CD4-positive, alpha-beta T cell treated with Interleukin-6 at 100 ng/mL for 8 hours (primary cell): Measurements from ENCODE around the gene MMAB.

Experiments
- DNase-seq: peaks from one replicate; pipeline ENCODE4 v3.0.0-alpha.2; 2020; ENCODE audit warnings: mixed read lengths, low spot score

MMAB gene

DNA sequence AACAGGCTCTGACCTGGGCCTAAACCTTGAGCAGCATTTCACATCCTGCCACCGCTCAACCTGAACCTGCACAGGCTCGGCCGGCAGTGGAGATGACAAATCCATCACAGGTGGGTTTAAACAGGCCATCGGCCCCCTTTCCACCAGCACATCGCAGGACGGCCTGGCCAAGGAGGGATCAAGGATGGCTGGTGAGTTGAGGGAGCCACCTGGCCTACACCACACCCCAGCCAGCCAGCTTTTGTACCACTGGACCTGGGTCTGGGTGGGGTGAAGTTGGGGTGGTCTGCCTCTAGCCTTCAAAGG, 14.2 kb downstream of the MMAB start:
- no peak for DNase-seq

DNA sequence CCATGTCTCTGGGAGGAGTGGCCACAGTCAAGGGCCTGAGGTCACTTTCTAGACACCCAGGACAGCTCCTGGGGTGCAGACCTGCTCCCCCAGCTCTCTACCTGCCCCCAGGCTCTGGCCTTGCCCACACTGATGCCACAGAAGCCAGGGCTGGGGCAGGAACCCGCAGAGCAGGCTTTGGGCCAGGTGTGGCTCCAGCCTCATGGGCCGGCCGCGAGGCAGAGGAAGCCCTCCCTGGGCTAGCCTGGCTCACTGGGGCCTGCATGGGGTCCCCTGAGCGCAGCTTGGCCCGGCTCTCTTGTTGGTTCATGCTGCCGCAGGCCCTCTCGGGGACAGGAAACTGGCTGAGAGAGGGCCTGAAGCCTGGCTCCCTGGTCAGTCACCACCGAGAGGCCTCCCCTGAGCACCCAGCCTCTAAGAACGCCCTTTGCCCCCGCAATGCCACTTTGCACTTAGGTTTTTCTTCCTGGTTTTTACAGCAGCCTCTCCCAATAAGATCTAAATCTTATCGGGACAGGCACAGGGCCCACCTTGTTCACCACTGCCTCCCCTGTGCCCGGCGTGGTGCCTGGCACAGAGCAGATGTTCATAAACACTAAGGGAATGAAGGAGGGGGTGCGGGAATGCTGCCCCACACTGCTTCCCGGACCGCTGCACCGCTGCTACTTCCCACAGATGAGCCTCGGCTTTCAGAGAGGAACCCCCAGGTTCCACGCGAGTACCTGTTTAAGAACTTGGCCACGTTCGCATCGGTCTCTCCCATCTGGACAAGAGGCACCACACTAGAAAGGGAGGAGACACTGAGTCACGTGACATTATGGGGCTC, 14.7 kb downstream of the MMAB start:
- no peak for DNase-seq

DNA sequence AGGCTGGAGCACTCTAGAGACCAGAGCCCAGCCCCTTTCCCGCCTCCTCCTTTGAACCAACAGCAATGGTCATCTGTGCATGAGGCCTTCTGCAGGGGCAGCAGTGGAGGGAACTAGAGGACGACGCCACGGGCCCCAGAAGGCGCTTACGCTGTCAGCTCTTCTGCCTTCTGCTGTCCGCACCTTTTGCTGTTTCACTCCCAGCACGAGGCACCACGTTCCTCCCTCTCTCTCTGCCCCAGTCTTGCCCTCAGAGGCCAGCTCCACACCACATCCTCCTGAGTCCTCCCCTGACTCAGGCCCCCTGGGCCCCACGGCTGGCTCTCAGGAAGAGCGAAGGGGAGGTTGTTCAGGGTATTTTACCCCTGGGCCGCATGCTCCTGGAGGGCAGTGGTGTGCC, 15.5 kb downstream of the MMAB start:
- DNase-seq: no peak

DNA sequence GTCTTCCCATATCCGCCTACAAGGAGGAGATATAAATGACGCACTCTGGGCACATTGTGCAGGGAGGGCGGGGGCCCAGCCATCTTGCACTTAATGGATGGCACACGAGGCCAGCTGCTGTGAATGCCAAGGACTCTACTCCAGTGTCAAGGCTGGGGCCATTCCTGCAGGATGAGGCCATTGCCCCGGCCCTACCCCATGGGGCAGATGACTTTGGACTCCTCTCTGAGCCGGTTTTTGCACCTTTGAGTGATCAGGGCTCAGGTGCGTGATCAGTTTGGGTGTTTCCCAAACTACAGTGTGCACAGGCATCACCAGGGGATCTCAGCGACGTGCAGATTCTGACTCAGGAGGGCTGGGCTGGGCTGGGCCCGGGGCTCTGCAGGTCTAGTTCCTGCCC, 16.1 kb downstream of the MMAB start:
- DNase-seq: no peak

DNA sequence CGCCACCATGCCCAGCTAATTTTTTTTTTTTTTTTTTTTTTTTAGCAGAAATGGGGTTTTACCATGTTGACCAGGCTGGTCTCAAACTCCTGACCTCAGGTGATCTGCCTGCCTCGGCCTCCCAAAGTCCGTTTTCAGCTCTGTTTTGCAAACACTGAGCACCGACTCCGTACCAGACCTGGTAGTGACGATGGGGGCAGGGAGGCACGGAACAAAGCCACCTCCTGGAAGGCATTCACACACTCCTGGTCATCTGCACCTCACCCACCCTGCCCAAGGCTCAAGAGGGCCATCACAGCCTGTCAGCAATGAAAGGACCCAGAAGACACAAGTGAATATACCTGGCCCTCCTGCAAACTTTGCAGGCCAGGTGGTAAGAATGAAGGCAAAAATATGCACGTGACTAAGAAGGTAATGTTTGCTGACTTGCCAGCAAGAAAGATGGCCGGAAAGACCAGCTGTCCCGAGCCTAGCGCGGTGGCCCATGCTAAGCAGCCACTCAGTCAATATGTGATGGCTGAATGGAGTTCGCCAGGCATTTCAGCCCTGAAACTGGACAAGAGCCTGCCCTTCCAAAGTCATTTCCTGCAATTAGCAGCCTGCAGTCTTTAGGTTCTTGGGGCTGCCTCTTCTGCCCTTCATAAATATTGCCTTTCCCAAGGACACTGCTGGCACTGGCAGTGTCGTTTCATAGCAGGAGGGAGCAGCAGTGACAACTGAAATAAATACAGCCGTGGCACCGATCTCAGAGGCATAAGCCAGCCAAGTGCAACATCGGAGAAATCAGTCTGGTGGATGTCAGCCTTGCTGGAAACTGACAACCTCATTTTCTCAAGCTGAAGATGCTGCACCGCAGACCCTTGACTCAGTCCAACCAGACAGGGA, 17.6 kb downstream of the MMAB start:
- DNase-seq: no peak

DNA sequence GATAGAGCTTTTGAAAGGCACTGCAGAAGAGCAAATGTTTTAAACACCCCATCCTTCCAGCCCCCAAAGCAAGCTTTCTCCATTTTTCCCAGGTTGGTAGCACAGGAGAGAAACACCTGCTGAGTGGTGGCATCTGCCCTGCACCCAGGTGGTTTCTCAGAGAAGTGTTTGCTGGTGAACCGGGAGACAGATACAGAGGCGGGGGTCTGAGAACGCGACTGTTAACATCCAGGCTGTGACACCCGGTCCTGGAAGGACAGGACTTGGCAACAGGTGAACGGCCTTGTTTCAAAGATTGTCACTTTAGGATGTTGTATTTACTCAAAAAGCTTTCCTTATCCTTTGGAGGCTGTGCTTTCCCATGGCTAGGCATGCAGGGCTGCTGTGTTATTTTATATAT, 18.5 kb downstream of the MMAB start:
- DNase-seq: no peak

DNA sequence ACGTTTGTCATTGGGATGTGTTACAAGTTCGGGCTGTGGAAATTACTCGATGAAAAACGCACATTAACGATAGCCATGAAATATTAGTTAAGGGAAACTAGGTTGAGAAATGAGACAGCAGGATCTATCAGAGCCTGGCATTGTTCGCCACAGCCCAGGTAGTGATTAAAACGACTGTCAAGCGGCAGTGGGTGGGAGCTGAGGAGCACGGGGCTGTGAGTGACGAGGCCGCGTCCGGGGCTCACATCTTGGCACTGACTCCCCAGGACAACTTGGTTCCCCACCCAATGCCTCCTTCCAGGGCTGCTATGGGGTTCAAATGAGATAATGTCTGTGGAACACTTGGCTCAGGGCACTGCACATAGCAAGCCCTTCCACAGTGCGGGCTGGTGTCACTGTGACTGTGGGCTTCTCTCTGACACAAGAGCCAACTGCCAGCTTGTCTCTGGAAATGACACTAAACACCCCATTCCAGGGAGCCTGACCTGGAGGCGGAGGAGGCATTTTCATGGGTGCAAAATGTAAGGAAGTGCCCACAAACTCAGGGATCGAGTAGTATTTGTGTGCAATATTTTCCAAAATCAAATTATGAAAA, 19.3 kb downstream of the MMAB start:
- no peak for DNase-seq

DNA sequence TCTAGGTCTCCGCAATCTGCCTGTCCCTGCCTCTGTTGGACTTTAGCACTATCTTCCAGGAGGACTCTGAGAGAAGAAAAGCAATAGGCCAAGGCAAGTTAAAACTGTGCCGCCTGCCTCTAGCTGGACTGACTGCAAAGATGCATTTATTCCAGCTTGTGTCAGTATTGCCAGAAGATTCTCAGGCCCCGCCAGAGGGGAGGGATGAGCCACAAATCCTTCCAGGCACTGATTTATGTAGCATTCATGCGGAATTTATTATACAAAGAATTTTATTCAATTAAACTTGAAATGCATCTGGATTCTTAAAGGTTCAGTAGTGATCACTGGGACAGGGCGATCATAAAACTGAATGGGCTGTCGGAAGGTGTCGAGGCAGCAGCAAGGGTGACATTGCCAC, 19.8 kb downstream of the MMAB start:
- no peak for DNase-seq

DNA sequence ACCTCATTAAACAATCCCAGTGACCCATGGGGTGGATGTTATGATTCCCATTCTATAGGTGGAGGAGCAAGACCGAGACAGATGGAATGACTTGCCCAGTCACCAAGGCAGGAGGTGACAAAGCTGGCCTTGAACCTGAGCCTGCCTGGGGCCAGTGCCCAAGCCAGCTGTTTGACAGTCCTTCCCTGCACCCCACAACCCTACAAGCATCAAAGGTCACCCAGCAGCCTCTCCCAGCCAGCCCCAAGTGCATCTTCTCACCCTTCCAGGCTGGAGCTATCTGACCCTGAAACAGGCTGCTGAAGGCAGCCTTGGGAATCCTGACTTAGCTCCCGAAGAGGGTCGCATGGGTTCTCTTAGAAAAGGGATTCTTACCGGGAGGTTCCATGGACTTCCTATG, 20.3 kb downstream of the MMAB start:
- no peak for DNase-seq

DNA sequence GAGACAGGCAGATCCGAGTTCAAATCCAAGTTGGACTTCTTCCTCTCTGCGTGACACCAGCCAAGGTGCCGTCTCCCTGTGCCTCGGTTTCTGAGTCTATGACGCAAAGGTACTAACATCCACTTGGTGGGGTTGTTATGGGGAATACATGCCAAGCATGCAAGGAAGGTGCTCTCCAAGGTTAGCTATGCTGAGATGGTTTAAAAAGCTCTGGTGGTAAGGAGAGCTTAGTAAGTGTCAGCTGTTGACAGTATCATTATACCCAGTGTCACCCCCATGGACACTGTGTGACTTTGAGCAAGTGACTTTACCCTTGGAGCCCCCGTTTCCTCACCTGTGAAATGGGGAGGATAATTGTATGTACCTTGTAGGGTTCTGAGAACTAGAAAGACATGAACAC, 22.2 kb downstream of the MMAB start:
- no peak for DNase-seq

DNA sequence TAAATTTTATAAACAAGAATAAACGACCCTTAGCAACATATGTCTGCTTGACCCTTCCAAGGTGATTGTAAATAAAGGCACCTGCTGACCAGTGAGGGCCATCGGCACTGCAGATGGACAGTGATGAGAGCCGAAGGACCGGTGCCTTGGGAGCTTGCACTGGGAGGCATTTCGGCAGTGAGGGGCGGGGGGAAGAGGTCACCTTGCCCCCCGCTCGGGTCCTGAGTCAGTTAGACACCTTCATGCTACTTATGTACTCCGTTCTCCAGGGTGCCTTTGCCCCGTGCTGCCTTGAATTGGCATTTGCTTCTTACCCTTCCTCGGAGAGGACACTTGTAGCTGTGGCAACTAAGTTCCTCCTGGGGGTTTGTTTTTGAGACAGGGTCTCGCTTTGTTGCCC, 23.0 kb downstream of the MMAB start:
- no peak for DNase-seq

DNA sequence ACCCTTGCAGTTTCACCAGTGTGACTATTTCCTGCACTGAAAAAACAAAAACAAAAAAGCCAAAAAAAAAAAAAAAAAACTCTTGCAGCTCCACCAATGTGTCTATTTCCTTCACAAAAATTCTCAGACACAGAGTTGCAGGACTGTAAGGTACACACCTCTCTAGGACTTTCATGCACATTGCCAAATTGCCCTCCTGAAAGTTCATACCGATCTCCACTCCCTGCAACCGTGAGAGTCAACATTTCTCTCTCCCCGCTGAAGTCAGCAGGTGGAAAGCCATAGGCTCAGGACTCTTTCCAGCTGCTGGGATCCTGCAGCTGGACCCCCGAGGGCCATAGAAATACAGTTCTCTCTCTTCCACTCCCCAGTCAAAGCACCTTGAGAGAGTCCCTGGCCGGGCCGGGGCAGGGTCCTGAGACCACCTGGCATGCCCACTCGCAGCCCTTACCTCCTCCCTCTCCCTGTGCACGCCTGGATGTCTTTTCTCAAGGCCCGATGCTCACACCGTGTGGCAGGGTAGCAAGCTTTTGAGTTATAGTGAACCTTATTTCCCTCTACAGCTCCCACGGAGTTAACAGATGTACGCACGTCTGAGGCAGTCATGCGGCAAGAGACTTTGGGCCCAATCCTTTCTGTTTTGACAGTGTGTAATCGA, 23.6 kb downstream of the MMAB start:
- no peak for DNase-seq

DNA sequence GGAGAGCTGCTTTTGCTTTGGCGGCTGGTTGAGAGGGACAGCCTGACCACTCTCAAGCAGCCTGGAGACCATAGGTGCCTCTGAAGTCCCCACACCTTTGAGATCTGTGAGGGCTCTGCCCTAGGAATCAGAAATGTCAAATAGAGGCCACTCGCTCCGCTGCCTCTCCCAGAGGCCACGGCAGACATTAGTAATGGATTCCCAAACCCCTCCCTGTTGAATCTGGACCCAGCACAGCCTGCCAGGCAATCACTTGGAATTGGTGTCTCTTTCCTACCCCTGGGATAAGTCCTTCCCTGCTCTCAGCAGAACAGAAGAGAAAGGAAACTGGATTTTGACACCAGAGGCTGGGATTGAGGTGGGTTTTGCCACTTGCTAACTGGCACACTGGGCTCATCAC, 25.0 kb downstream of the MMAB start:
- DNase-seq: no peak

DNA sequence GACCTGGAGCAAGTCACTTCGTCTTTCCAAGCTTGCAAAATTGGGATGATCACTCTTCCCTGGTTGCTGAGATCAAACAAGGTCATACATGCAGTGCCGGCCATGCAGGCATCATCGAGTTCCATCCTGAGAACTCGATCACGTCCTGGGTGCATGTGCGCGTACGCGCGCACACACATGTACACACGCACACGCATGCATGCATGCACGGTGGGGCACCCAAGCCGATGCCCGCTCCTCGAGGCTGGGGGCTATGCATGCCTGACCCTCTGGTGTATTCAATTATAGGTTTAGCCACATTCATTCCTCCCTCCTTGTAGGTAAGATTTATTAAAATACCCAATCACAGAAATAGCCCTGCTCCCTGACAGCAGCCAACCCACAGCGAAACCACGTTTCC, 26.0 kb downstream of the MMAB start:
- no peak for DNase-seq

DNA sequence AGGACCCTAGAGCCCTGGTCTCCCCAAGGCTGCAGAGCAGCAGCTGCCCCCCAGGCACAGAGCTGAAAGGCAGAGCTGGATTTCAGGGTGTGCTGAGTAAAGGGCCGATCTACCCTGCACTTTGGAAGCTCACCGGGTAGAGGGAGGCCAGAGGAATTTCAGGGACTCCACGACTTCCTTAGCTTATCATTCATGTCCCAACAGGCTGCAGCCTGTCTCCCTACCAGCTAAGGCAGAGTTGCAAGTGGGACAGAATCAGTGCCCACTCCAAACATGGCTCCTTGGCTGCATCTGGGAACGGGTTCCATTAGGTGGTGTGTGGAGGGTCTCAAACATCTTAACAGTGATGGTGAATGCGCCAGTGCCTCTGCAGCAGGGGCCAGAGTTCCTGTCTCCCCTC, 27.5 kb downstream of the MMAB start:
- DNase-seq: no peak

DNA sequence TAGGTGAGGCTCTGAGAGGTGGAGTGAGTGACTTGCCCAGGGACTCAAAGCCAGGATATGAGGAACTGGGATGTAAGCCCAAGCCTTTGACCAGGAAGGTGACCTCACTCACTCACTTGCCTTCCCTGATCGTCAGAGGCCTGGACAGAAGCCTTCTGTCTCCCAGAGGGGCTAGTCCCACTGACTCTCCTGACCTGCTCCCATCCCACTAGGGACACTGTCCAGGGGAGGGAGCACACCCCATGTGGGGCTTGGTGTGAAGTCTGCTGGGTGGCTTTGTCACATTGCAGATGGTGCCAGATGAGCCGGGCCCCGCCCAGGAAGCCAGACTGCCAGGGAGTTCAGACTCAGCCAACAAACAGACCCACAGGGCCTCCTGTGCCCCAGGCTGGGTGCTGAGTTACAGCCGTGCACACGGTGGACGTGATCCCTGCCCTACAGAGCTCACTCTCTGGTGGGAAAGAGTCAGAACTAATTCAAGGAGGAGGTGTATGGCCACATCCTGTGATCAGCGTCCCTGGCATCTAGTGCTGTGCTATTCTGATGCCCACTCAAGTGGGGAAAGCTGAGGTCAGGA, 28.3 kb downstream of the MMAB start:
- DNase-seq: no peak

DNA sequence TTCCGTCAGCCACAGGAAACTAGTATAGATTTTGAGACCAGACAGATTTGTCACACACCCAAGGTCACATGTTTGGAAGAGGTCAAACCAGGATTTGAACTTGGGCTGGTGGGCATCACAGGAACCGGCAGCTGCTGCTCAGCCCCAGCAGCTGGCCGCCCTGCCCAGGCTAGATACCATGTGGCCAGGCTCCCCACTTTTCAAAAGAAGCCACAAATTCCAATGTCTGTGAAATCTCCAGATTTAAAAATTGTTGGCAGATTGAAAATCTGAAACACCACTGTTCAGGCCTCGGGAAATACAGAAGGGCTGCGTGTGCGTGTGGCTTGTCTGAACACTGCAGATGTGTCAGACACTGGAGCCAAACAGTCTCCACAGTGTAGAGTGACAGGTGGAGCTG, 30.4 kb downstream of the MMAB start:
- no peak for DNase-seq

DNA sequence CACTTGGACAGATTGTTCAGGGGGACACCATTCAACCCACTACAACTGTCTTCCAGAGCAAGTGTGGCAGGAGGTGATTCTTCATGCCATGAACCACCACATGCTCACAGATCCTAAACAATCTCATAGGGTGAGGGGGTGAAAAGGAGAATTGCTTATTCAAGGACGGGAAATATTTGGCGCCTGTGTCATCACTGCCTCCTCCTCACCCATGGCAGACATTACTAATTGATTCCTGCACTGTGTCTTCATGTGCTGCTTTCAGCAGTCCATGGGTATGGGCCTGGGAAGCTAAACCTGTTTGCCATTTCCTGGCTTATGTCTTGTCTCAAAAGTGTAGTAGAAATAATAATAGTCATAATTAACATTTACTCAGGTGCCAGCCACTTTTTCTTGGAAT, 31.3 kb downstream of the MMAB start:
- no peak for DNase-seq

DNA sequence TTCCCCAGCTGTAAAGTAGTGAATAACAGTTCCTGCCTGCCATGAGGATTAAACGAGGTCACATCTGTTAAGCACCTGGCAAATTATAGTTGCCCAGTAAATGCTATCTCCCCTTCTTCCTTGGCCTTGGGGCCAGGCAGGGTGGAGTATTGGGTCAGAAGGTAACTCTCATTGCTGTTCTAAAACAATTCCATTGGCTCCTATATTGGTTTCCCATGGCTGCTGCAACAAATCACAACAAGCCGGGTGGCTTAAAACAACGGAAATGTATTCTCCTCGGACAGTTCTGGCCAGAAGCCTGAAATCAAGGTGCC, 31.9 kb downstream of the MMAB start:
- no peak for DNase-seq

DNA sequence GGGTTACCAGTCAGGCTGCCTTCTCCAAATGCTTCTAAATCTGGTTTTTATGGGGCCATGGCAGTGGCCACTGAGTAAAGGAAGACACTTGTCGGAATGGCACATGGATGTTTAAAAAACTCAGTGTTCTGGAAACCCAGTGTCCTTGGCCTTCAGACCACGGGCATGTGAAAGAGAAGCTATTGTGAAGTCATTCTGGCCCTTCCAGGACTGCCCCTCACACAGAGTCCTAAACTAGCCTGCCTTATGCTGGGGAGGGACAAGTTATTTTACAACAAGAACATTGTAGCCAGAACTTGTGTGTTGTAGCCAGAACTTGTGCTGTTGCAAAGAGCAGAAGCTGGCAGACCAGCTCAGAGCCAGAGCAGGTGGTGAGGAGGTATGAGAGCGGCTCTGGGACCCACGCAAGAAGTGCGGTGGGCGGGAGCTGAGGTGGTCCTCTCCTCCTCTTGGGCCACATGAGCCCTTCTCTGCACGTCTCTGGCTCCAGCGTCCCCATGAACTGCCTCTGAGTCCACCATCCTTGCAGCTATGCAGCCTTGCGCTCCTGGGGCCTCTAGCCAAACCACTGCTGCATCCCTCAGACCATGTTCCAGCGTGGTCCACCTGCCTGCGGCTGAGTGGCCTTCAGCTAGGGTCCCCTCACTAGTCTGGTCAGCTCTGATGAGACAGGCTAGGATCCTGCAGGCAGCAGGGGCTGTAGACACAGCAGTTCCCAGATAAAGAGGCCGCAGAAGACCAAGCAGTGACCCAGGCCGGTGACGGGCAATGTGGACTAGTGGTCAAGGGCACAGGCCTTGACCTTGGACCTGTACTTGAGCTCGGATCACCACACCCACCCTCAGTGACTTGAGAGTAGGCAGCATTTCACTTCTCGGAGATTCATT, 32.5 kb downstream of the MMAB start:
- DNase-seq: no peak

DNA sequence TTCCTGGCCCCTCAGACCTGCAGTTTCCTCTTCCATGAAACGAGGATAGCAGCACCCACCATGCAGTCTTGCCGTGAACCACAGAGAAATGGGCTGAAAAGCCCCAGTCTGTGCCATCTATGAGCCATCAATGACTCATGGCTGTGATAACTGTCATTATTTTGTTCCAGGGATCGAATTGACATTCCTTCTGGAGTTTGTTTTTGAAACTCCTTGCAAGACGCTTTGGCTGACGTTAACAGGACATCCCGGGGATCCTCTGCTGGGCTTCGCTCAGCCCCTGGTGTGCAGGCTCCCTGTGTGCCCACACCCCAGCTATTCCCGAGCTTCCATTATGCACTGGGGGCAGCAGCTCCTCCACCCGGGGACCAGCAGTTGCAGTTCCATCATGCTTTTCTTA, 33.8 kb downstream of the MMAB start:
- no peak for DNase-seq
